Middle frontal gyrus (tissue), 1 donor: Measurements from ENCODE around the gene MKLN1.
"Not testable (repeated sequence)": the region's sequence is repeated elsewhere in the genome, so short reads cannot be mapped to it uniquely, and the experiment has no call there.

ENCODE experiments used
- DNase-seq: peaks from one replicate; pipeline ENCODE4 v3.0.0-alpha.2; 2015; ENCODE audit warnings: low spot score; ENCODE audit errors: extremely low spot score

MKLN1 gene

DNA sequence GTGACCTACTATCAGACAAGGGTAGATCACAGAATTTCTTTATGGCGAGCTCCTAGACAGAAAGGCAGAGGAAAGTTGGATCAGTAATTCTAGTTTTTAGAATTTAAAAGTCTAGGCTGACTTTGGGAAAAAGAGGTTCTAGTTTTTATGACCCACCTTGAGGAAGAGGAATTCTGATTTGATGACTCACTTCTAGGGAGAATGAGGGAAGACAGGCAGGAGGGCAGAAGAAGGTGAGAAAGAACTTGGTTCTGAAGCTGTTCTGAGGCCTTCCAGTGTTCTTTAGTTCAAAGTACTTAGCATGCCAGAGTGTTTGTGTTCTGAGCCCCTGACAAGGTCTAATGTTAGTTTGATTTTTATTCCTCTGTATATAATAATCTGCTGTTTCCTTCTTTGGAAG is 131.6 kb downstream of the MKLN1 start:
- DNase-seq = no peak

DNA sequence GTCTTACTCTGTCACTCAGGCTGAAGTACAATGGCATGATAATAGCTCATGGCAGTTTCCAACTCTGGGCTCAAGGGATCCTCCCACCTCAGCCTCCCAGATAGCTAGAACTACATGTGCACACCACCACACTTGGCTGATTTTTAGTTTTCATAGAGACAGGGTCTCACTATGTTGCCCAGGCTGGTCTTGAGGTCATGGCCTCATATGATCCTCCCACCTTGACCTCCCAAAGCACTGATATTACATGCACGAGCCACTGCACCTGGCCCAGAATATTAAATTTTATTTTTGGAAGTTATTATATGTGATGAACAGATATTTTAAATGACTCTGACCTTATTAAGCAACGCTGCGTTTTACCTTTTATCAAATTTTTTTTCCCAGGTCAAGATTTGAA is 134.4 kb downstream of the MKLN1 start:
- no peak for DNase-seq

DNA sequence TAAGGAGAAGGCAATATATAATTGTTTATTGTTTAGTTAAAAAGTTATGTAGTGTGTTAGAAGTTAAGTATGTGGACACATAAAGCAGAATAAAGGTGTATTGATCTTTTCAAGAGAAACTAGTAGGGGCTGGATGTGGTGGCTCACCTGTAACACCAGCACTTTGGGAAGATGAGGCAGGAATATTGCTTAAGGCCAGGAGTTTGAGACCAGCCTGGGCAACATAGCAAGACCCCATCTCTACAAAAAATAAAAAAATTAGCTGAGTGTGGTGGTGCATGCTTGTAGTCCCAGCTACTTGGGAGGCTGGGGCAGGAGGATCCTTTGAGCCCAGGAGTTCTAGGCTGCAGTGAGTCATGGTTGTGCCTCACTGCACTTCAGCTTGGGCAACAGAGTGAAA is 135.0 kb downstream of the MKLN1 start:
- DNase-seq = not testable (repeated sequence)

DNA sequence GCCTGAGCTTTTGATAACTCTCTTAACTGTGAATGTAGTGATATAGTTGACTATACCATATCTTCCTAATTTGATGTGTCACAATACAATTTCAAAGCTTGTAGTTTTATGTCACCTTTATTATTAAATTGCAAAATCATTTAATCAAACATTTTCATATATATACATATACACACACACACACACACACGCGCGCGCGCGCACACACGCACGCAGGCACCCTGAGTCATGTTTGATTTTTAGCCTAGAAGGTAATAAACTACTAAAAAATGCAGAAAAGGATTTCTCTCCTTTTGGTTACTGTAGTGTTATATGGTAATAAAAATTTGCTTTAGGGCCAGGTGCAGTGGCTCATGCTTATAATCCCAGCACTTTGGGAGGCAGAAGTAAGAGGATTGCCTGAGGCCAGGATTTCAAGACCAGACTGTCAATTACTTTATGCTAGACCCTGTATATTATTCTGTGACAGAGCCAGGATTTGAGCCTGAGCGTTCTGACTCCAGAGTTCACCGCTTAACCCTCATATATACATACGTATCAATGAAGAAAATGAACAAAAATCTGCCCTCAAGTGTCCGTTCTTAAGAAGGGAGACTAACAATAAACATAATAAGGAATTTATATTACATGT is 139.2 kb downstream of the MKLN1 start:
- DNase-seq = no peak

DNA sequence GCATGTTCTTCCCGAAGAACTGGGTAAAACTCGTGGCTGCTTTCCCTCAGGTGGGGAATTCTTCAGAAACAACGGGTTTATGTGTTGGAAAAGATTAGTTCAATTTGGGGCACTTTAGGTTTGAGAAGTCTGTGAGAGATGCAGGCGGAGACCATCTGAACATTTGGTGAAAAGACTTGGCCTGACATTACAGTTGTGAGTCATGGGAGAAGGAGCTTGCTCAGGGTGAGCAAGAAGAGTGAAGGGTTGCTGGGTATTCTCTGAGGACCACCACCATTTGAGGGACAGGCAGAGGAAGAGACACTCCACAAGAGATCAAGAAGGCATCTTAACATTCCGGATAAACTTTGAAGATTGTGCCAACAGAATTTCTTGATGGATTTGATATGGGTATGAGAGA is 140.1 kb downstream of the MKLN1 start:
- no peak for DNase-seq

DNA sequence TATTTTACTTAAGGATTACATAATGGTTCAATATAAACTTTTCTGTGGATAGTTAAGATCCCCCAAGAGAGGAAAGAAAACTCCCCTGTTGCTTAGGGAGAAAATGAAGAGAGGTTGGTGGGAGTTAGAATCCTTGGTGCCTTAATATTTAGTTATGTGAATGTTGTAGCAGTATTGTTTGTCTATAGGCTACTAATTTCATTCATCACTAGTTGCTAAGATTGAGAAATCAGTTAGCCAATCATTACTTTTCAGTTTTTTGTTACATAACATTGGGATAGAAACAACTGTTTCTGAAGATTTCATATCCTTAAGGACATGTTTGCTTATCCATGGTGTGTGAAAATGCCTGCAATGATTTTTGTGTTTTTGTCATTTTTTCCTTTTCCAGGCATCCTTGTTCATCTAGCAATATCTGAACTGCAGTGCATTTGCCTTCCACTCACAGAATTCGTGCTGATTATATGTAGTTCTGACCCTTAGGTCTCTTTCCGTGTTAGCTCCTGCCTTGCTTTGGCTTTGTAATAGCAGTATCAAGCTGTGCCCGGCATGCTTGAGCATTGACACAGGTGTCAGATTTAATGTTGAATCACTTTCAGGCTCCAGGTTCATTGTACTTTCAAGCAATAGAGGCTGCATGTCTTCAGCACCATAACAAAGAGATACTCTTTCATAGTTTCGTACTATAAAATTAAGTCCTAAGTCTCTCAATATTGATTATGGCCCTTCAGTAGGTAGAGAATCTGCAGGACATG is 143.8 kb downstream of the MKLN1 start:
- DNase-seq = no peak

DNA sequence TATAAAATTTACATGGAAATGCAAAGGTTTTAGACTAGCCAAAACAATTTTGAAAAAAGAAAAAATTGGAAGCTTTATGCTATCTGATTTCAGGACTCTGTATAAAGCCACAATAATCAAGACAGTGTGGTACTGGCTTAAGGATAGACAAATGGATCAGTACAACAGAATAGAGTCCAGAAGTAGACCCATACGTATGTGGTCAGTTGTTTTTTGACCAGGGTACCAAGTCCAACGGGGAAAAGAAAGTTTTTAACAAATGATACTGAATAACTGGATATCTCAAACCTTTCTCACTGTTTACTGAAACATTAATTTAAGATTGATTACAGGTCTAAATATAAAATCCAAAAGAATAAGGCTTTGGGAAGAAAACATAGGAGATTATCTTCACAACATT is 149.1 kb downstream of the MKLN1 start:
- DNase-seq = no peak

DNA sequence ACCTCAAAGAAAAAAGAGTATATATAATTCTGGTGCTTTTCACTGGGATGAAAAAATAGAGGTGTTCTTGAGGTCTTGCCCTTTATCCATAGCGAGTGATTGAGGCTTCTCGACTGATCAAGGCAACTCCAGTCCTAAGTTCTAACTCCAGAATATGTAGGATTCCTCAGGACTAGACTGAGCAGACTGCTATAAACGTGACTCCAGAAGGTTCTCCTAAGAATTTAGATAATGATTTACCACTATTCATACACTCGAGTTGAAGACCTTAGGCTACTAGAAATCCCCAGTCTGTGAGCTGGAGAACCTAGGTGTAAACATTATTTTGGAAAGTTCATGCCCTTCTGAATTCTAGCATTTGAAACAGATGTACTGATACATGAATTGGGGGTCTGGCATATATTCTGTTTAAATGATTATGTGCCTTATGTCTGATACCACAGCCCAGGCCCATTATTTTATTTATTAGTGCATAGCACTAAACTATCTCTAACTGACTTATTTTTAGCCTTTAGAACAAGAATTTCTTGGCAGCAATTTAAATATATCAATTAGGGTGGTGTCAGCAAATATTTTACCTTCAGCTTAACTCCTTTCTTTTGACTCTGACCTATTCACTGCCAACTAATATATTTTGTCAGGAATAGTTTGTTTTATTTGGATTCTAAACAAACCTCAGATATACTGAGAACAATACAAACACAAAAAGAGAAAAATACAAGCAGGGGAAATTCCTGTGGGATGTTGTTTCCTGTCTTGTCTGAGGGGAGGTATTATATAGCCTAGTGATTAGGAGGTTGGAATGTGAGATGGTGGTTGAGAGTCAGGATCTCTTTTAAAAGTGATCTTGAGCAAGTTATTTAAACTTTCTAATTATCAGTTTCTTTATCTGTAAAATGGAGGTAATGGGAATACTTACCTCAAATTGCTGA is 153.0 kb downstream of the MKLN1 start:
- no peak for DNase-seq

DNA sequence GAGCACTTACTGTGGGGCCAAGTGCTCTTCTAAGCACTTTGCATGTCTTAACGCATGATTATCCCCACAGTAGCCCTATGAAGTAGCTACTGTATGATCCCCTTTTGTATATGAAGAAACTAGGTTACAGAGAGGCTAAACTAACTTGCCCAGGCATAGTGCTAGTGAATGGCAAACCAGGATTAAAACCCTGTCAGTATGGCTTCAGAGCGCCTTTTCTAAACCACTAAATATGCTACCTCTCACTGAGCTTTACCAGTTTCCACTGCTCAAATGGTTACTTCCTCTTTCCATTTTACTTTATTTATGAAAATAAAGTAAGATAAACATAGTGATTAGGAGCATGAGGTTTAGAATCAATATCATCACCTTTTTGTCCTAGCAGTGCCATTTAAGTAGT is 155.1 kb downstream of the MKLN1 start:
- no peak for DNase-seq

DNA sequence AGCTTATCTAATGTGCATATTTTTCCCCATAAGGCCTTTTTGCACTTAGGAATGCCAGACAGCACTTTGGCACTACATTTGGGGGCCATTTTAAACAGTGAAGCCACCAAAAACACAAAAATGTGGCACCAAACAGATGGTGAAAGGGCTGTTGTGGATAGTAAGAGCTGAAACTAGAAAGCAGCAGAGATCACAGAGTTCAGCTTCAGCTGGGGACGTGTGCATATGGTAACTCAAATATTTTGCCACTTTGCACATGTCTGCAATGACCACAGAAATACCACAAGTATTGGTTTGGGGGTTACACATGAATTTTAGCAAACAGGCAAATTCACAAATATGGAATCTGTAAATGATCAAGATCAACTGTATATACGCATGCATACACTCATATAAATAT is 155.9 kb downstream of the MKLN1 start:
- DNase-seq = no peak

DNA sequence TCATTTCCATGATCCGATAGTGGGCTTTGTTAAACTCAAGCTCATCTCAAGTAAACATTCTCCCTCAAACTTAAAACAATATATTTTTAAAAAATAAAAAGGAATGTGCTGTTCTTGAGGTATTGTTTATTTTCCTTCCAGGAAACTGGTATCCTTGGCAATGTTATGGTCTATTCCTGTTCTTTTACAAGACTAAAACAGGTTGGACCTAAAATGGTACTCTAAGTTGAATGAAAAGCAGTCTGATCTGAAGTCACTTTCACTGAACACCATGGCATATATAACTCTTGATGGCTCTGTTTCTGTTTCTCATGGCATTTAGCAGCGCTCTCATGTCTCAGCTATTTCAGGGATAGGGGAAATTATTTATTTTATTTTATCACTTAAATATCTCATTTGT is 158.7 kb downstream of the MKLN1 start:
- no peak for DNase-seq

DNA sequence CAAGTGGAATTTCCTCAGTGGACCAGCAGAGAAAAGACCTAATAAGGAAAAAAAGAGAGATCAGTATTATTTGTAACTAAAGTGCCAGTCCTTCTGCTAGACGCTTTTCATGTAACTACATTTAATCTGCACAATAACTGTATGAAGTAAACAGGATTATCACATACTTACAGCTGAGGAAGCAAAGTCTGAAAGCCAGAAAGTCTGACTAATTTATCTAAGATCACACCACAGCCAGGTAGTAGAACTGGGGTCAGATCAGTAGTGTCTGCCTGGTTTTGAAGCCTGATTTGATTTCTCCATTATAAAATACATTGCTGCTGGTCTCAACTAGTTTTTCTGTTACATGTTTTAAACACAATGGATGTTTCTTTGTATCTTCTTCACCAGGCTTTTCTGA is 159.5 kb downstream of the MKLN1 start:
- DNase-seq = no peak

DNA sequence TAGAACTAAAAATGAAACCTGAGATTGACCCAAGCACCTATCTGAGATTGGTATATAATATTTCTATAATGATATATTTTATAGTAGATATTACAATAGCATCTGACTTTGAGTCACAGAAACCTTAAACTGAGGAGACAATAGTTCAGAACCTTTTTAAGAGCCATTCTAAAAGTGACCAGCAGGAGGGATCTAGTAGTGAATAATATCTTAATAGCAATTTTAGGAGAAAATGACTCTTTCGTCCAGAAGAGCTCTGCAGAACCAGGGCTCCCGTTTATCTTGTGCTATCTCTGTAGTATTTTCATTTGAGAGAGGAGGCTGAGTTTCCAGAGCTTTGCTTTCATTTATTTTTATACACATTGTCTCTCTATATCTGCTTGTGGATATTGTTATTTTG is 160.7 kb downstream of the MKLN1 start:
- DNase-seq = no peak

DNA sequence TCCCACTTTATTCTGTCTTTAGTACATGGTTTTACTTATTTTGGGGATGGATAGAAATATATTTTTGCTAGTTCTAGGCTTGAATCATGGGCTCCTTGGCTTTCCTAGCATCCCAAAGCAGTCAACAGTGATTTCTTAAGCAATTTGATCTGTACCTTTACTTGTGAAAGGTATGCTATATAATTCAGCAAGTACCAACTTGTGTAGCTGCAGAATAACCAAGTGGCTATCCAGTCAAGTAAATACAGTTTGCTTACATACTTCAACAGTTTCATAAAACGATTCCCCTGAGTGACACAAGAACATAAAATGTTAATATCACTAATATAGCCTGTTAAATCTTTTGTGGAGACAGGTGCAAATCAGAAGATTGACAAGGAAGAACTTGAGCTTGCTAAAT is 161.5 kb downstream of the MKLN1 start:
- DNase-seq = no peak

DNA sequence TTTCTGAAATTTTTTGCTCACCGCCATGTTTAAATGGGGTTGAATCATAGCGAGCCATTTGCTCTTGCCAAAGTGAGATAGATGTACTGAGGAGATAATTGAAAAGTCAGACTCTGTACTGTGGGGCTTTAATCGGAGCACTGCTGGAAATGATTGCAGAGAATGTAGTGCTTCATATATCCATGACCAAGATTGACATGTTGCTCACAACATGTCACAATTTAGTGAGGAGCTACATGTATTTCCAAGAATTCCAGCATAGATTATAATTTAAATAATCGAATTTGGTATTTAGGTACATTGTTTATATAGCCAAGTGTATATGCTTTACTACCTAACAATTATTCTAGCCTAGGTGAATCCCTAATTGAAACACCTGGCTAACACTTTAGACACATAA is 162.2 kb downstream of the MKLN1 start:
- DNase-seq = no peak

DNA sequence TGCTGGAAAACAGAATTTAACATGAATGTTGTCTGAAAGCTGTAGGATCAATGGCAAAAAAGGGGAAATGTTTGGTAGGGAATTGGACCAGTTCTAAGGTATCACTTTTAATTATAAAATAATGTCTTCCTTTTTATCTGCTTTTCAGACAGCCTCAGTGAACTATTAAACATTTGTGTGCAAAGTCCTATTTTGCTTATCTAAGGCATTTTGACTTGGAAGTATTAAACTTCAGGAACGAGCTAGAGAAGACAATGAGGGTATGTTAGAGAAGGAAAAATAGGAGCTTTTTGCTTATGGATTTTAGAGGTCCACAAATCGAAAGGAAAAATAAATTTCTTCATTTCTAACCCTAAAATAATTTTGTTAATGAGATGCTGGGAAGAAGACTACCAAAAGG is 165.4 kb downstream of the MKLN1 start:
- DNase-seq = no peak

DNA sequence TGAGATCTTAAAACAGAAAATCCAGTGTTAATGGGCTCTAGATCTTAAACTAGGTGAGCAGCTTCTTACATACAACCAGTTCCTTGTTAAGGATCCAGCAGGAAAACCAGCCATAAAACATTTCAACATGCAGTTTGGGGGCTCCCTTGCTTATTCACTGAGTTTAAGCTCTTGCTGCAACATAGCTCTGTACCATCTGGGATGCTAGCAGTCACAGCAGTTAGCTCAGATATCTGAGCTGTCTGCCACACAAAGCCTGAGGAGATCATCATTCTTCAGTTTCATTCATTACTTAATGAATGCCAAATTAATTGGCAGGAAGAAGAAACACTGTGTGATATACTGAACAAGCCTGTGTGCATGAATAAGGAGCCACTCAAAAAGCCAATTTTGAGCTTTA is 165.9 kb downstream of the MKLN1 start:
- no peak for DNase-seq

DNA sequence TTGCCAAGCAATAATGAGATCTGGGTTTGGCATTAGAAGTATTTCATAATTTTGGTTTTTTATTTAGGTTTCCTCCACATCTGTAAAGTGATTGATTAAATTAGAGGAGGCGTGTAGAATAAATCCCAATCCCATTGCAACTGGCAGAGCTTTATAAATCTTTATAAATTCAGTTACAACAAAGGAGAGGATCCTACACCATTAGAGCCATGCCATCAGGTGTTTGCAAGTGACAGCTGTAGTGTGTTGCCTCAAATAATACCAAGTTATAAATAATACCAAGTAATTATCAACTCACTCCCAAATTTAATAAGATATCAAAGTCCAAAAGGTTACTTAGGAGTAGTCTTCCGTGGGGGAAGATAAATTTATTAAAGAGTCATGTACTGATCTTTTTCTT is 166.5 kb downstream of the MKLN1 start:
- DNase-seq = no peak

DNA sequence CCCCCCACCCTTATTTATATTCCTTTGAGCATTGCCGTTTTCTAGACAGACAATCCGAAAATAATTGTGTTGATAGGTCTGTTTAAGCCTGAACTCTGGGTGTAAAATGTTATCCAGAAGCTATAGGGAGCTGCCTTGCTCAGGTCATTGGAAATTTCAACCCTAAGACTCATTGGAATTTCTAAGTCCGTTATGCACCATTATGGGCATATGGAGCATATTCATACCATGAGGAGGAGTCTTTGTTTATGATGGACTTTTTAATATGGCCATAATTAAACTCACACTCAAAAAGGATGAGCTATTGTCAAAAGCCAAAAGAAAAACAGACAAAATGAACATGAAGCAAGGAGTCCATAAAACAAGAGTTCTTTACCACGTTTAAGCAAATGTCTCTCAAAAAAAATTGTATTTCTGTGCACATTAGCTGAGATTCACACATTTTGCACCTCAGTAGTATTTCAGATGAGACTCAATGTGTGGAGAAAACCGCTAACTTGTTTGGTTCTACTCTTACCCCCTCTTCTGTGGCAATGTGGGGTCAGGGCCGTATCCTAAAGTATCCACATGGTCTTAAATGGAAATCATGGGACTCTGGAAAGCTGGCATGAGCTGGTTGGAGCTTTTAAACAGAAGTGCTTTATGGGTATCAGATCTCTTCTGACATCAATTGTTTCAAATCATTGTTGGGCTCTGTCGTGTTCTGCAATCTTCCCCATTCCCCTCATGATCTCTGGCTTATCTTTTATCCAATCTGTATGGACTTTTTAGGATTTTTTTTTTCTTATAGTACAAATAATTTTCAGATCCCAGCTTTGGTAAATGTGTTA is 168.2 kb downstream of the MKLN1 start:
- no peak for DNase-seq

DNA sequence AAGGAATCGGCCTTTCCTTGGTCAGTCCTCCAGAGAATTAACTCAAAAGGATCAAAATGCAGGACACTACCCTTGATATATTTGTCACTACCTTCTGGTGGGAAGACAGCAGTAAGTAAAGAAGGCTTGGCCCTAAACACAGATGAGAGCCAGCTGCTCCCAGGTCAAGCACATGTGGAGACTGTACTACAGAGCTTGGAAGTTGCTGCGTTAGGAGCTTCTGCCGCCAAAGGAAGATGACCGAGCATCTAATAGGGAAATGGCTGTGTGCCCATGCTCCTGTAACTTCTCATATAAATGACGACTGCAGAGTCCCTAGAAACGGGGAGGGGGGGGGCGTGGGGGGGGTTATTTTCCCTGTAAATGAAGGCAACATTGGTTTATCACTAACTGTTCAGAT is 169.8 kb downstream of the MKLN1 start:
- DNase-seq = no peak

DNA sequence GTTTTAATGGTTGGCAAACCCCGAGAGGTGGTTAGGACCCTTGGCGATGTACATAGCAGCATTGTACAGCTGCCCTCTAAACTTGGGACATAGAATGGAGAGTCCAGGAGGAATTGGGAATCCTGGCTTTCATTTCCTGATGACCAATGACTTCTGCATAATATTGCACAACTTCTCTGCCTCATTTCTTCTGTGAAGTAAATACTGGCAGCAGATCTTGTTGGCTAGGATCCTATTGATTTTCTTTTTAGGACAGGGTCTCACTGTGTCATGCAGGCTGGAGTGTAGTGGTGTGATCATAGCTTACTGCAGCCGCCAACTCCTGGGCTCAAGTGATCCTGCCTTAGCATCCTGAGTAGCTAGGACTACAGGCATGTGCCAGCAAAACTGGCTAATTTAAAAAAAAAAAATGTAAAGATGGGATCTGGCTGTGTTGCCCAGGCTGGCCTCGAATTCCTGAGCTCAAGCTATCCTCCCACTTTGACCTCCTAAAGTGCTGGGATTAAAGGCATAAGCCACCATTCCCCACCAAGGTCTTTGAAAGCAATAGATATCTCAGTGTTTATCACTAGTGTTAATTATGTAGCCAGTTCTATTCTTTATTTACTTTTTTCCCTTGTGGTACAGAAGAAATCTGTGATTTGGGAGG is 170.7 kb downstream of the MKLN1 start:
- DNase-seq = no peak
